Loucy (cell line): Measurements from ENCODE around the gene EGLN1.

Experiments
- H2AFZ ChIP-seq: fragments of 200-600 bp; sonication (generic); 2 replicates; pipeline ENCODE4 v1.6.0; 2016; ENCODE audit warnings: antibody characterized with exemption, mild to moderate bottlenecking, low read length, moderate library complexity
- H3F3A ChIP-seq: fragments of 200-600 bp; 2 replicates; pipeline ENCODE4 v1.6.0; 2016; ENCODE audit warnings: antibody characterized with exemption, low read depth, mild to moderate bottlenecking
- H3K27me3 ChIP-seq: fragments of 200-600 bp; sonication (generic); 2 replicates; pipeline ENCODE4 v1.6.1; 2014; ENCODE audit warnings: low read length, mild to moderate bottlenecking; ENCODE audit not compliant: insufficient read depth, poor library complexity, severe bottlenecking
- H3K36me3 ChIP-seq: fragments of 200-600 bp; sonication (generic); 2 replicates; pipeline ENCODE4 v1.6.1; 2016; ENCODE audit warnings: low read length; ENCODE audit not compliant: insufficient read depth
- H3K4me1 ChIP-seq: fragments of 200-600 bp; sonication (generic); 2 replicates; pipeline ENCODE4 v1.5.1; 2014; ENCODE audit warnings: low read length, mild to moderate bottlenecking; ENCODE audit not compliant: insufficient read depth, poor library complexity, severe bottlenecking
- H3K4me2 ChIP-seq: fragments of 200-600 bp; sonication (generic); 2 replicates; pipeline ENCODE4 v1.6.0; 2014; ENCODE audit warnings: antibody characterized with exemption, low read length, low read depth, mild to moderate bottlenecking; ENCODE audit not compliant: poor library complexity, severe bottlenecking
- H3K4me3 ChIP-seq: fragments of 200-600 bp; sonication (generic); 2 replicates; pipeline ENCODE4 v1.5.1; 2014; ENCODE audit warnings: low read length, mild to moderate bottlenecking, mixed read lengths; ENCODE audit not compliant: poor library complexity, severe bottlenecking
- H3K79me2 ChIP-seq: fragments of 200-600 bp; sonication (generic); 2 replicates; pipeline ENCODE4 v1.6.1; 2014; ENCODE audit warnings: low read length; ENCODE audit not compliant: insufficient read depth
- H3K9ac ChIP-seq: fragments of 200-600 bp; sonication (generic); 2 replicates; pipeline ENCODE4 v1.6.0; 2014; ENCODE audit warnings: mild to moderate bottlenecking, low read depth, low read length, moderate library complexity; ENCODE audit not compliant: poor library complexity, severe bottlenecking
- H3K9me2 ChIP-seq: fragments of 200-600 bp; sonication (generic); replicated peaks from 2 replicates; pipeline ENCODE4 v1.6.1; 2016; ENCODE audit warnings: low read depth, low read length, mixed read lengths
- H3K9me3 ChIP-seq: fragments of 200-600 bp; sonication (generic); 2 replicates; pipeline ENCODE4 v1.6.1; 2014; ENCODE audit warnings: mild to moderate bottlenecking, antibody characterized with exemption, low read length, low read depth; ENCODE audit not compliant: insufficient read depth
- H4K20me1 ChIP-seq: fragments of 200-600 bp; sonication (generic); 2 replicates; pipeline ENCODE4 v1.6.0; 2014; ENCODE audit warnings: antibody characterized with exemption, low read length, mild to moderate bottlenecking; ENCODE audit not compliant: insufficient read depth, poor library complexity, severe bottlenecking
- CTCF ChIP-seq: fragments of 200-600 bp; sonication (generic); conservative IDR thresholded peaks from 2 replicates; pipeline ENCODE4 v1.5.1; 2014; ENCODE audit warnings: mild to moderate bottlenecking, antibody characterized with exemption, low read length
- EZH2phosphoT487 ChIP-seq: fragments of 200-600 bp; IDR thresholded peaks from 2 replicates; pipeline ENCODE4 v1.6.1; 2018; ENCODE audit warnings: antibody characterized with exemption, mild to moderate bottlenecking, moderate library complexity, borderline replicate concordance

The EGLN1 gene

DNA sequence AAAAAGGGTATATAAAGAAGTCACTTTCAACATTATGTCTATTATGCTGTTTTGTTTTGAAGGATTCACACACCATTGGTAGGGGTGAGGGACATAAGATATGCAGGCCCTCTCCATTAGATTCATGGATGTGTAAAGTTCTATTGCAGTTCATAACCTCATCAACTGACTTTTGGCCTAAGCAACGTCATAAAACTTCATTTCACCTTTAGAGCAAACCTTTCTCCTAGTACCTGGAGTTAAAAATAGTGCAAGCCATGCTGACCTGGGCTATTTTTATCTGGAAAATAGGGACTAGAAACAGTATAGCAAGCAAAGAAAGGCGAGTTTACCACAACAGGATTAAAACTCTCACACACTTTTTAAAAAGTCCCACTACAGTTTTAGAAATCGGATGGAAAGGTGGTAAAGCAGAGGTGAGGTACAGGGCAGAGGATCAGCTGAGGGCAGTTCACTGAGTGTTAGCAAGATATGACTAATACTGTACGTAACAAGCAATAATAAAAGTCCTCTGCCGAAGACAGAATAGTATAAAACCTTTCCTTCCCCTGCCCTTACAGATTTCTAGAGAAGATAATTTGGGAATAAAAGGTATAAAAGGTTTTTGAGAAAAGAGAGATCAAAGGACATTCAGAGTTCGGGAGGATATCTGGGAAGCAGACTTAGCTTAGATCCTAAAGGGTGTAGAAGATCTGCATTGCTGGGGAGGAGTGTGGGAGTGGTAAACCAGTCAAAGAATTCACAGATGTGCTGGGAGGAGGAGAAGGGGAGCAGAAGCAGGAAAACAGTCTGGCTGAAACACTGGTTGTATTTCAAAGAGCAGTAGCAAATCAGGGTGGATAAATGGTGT is 14.3 kb downstream of the EGLN1 start:
- Histone ChIP-seq H3K9me3 (no peaks in the 10 kb centered on the region), H3K9me2 (no peaks in the 10 kb centered on the region), H3K4me1 (no peaks in the 10 kb centered on the region), H3K4me2 (no peak overlapping the region), H3K4me3 (no peak overlapping the region), H4K20me1 (no peaks in the 10 kb centered on the region), H3K36me3 (no peaks in the 10 kb centered on the region), H3F3A (no peaks in the 10 kb centered on the region), H2AFZ (no peak overlapping the region), H3K79me2 (no peaks in the 10 kb centered on the region), H3K27me3 (no peaks in the 10 kb centered on the region), H3K9ac (no peak overlapping the region)
- TF ChIP-seq EZH2phosphoT487 = no peak

DNA sequence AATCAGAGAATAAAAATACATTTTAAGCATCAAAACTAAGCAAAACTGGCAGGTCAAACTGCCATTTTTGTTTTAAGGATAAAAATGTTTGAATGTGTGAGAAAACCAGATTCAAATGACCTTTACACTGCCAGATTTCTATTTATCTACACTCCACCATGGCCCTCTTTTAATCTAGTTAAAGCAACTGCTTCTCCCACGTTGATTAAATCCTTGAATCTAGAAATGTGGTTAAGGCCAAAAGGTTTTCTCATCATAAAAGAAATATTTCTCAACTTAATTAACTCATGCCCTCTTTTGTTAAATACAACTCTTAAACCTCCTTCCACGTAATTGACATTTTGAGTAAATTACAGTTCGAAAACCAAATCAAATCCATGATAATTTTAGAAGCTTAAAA is 15.0 kb downstream of the EGLN1 start:
- Histone ChIP-seq H3K79me2 (no peaks in the 10 kb centered on the region), H3K4me3 (no peak overlapping the region), H3K4me1 (no peaks in the 10 kb centered on the region), H4K20me1 (no peaks in the 10 kb centered on the region), H3K4me2 (no peak overlapping the region), H2AFZ (no peak overlapping the region), H3K36me3 (no peaks in the 10 kb centered on the region), H3K9me3 (no peaks in the 10 kb centered on the region), H3K27me3 (no peaks in the 10 kb centered on the region), H3K9ac (no peak overlapping the region), H3F3A (no peaks in the 10 kb centered on the region), H3K9me2 (no peaks in the 10 kb centered on the region)
- TF ChIP-seq CTCF = no peak
- no peak for TF ChIP-seq EZH2phosphoT487

GRCh38 chr1:231404318-231404717 is 17.8 kb downstream of the EGLN1 start:
- Histone ChIP-seq H3F3A (no peaks in the 10 kb centered on the region), H3K36me3 (no peaks in the 10 kb centered on the region), H4K20me1 (no peaks in the 10 kb centered on the region), H3K9me2 (no peaks in the 10 kb centered on the region), H3K4me1 (no peaks in the 10 kb centered on the region), H3K79me2 (no peaks in the 10 kb centered on the region), H3K4me3 (no peak overlapping the region), H3K4me2 (no peak overlapping the region), H3K9me3 (no peaks in the 10 kb centered on the region), H3K27me3 (no peaks in the 10 kb centered on the region), H2AFZ (no peak overlapping the region), H3K9ac (no peak overlapping the region)
- no peak for TF ChIP-seq EZH2phosphoT487
- no peak for TF ChIP-seq CTCF

GRCh38 chr1:231401478-231401877 is 20.6 kb downstream of the EGLN1 start:
- Histone ChIP-seq H3K79me2 (no peaks in the 10 kb centered on the region), H3K9ac (no peak overlapping the region), H3K27me3 (no peaks in the 10 kb centered on the region), H3K9me2 (no peaks in the 10 kb centered on the region), H3K9me3 (no peaks in the 10 kb centered on the region), H3K36me3 (no peaks in the 10 kb centered on the region), H4K20me1 (no peaks in the 10 kb centered on the region), H3K4me3 (no peak overlapping the region), H3K4me1 (no peaks in the 10 kb centered on the region), H3F3A (no peaks in the 10 kb centered on the region), H3K4me2 (no peak overlapping the region), H2AFZ (no peak overlapping the region)
- TF ChIP-seq EZH2phosphoT487 = no peak
- no peak for TF ChIP-seq CTCF
